B cell (primary cell): Measurements from ENCODE around the gene LRRC73. TPM values are rescaled to one million over a fixed set of nuclear protein-coding genes. Genes with fewer than 3 reads are reported as not detected.

Experiments
- ATAC-seq: fragments of 200-7000 bp; cut with Tn5 transposase; one replicate; pipeline ENCODE4 v1.10.0; 2021; ENCODE audit warnings: low read depth, mild to moderate bottlenecking, moderate number of reproducible peaks, moderate library complexity
- CTCF ChIA-PET: fragments of 350-600 bp; sonication (Branson Sonifier 250); formaldehyde crosslinking; loops from one replicate; lab custom pipeline; 2021; ENCODE audit warnings: antibody characterized with exemption, inconsistent platforms; lab: Charles Lee
- POLR2A ChIA-PET: fragments of 350-600 bp; sonication (Branson Sonifier 250); formaldehyde crosslinking; loops from one replicate; lab custom pipeline; 2021; ENCODE audit warnings: antibody characterized with exemption; lab: Charles Lee
- DNase-seq: peaks from one replicate; pipeline ENCODE4 v3.0.0; 2013
- H2AFZ ChIP-seq: 2 replicates; pipeline ENCODE4 v1.6.1; 2012; ENCODE audit warnings: mild to moderate bottlenecking, low read depth, low read length; ENCODE audit not compliant: insufficient read depth, poor library complexity, severe bottlenecking
- H3K27ac ChIP-seq, 2 donors: 1 replicate in 1 of 2; 2 replicates in 1 of 2; pipeline ENCODE4 v1.5.1; 2012 to 2013; ENCODE audit warnings: low read length in 2 of 2, mild to moderate bottlenecking in 2 of 2, moderate library complexity in 1 of 2
- H3K27me3 ChIP-seq, 4 experiments: fragments of 200-600 bp in 1 of 4; sonication (generic) in 1 of 4; replicated peaks in 1 of 4; 1 replicate in 2 of 4; 2 replicates in 2 of 4; pipeline versions ENCODE4 v1.6.1 to v1.7.0; 2013 to 2016; ENCODE audit warnings: low read length in 3 of 4, mild to moderate bottlenecking in 2 of 4, mixed read lengths in 1 of 4, moderate library complexity in 1 of 4; ENCODE audit not compliant: insufficient read depth in 4 of 4, control insufficient read depth in 3 of 4; ENCODE audit errors: control extremely low read depth in 1 of 4
- H3K36me3 ChIP-seq, 2 experiments: replicated peaks in 1 of 2; 1 replicate in 1 of 2; 2 replicates in 1 of 2; pipeline versions ENCODE4 v1.6.1 to v1.7.1; 2013; ENCODE audit warnings: low read length in 1 of 2; ENCODE audit not compliant: insufficient read depth in 2 of 2, control insufficient read depth in 1 of 2; ENCODE audit errors: control extremely low read depth in 1 of 2, extremely low read depth in 1 of 2
- H3K4me1 ChIP-seq, 2 donors: fragments of 200-600 bp in 1 of 2; sonication (generic) in 1 of 2; 1 replicate in 1 of 2; 2 replicates in 1 of 2; pipeline versions ENCODE4 v1.5.1 to v1.6.1; 2013 to 2017; ENCODE audit warnings: low read length in 2 of 2; ENCODE audit not compliant: control insufficient read depth in 2 of 2, insufficient read depth in 2 of 2
- H3K4me2 ChIP-seq: replicated peaks from 2 replicates; pipeline ENCODE3; 2012; ENCODE audit warnings: mild to moderate bottlenecking, low read depth, low read length; ENCODE audit not compliant: poor library complexity, severe bottlenecking
- H3K4me3 ChIP-seq, 5 experiments: fragments of 200-600 bp in 1 of 5; sonication (generic) in 1 of 5; 1 replicate in 3 of 5; 2 replicates in 2 of 5; pipeline versions ENCODE4 v1.5.1 to v1.7.0; 2011 to 2016; ENCODE audit warnings: low read length in 4 of 5, mild to moderate bottlenecking in 4 of 5, low read depth in 2 of 5, control low read depth in 1 of 5, moderate library complexity in 1 of 5; ENCODE audit not compliant: insufficient read depth in 1 of 5; ENCODE audit errors: control extremely low read depth in 1 of 5, extremely low read depth in 1 of 5
- H3K79me2 ChIP-seq: fragments of 200-600 bp; sonication (generic); one replicate; pipeline ENCODE4 v1.6.0; 2016; ENCODE audit warnings: low read length; ENCODE audit not compliant: control insufficient read depth, insufficient read depth
- H3K9ac ChIP-seq: fragments of 200-600 bp; sonication (generic); 2 replicates; pipeline ENCODE4 v1.6.1; 2017; ENCODE audit warnings: mild to moderate bottlenecking, low read length, moderate library complexity
- H3K9me3 ChIP-seq, 3 donors: one replicate each; pipeline versions ENCODE4 v1.6.1 to v1.7.1; 2013; ENCODE audit warnings: low read length in 2 of 3; ENCODE audit not compliant: control insufficient read depth in 2 of 3, insufficient read depth in 1 of 3; ENCODE audit errors: control extremely low read depth in 1 of 3
- H4K20me1 ChIP-seq: 2 replicates; pipeline ENCODE4 v1.6.0; 2012; ENCODE audit warnings: mild to moderate bottlenecking, low read length; ENCODE audit not compliant: insufficient read depth, control insufficient read depth, poor library complexity, severe bottlenecking
- H3K27ac Mint-ChIP-seq: one replicate; pipeline ENCODE4 v1.8.0; 2021; ENCODE audit warnings: mixed read lengths
- H3K27me3 Mint-ChIP-seq: one replicate; pipeline ENCODE4 v1.8.0; 2021; ENCODE audit warnings: mixed read lengths
- H3K4me1 Mint-ChIP-seq: one replicate; pipeline ENCODE4 v1.8.0; 2021; ENCODE audit warnings: mixed read lengths
- H3K4me3 Mint-ChIP-seq: one replicate; pipeline ENCODE4 v1.8.0; 2021; ENCODE audit warnings: mixed read lengths
- H3K9me3 Mint-ChIP-seq: one replicate; pipeline ENCODE4 v1.8.0; 2022; ENCODE audit warnings: mixed read lengths; ENCODE audit not compliant: insufficient read depth
- EZH2 ChIP-seq: IDR thresholded peaks from 2 replicates; pipeline ENCODE4 v1.6.1; 2012; ENCODE audit warnings: borderline replicate concordance, low read depth, mild to moderate bottlenecking, moderate library complexity, low read length; ENCODE audit not compliant: insufficient read depth, poor library complexity, severe bottlenecking
- WGBS: methylation state at CpG from one replicate; pipeline ENCODE4 v1.1.5; 2013; ENCODE audit warnings: missing lambda C conversion rate; ENCODE audit not compliant: insufficient coverage; 5-methylcytosine and 5-hydroxymethylcytosine counted together
- intact Hi-C: fragments of 100-400 bp; cut with micrococcal nuclease; formaldehyde crosslinking; loops from one replicate; pipeline ENCODE4 v1.10.0; 2022
- polyA plus RNA-seq: library from polyadenylated mRNA; depleted of rRNA; stranded (reverse); fragments of >200 nt; gene quantifications from 2 replicates; pipeline ENCODE4 v1.2.3, GENCODE V29; 2012
- total RNA-seq, 2 donors: library from RNA; stranded (reverse); fragments of 120-200 nt in 1 of 2; gene quantifications; 1 replicate in 1 of 2; 2 replicates in 1 of 2; pipeline versions ENCODE4 v1.2.3 to v1.2.4, GENCODE V29; 2013 to 2022
- TF ChIP-seq, protein P1 (sequence below): fragments of 200-600 bp; IDR thresholded peaks from one replicate; pipeline ENCODE4 v1.8.0; 2022; ENCODE audit warnings: antibody characterized with exemption, mild to moderate bottlenecking

LRRC73 gene
- total and polyA plus RNA-seq, 2 donors (not counting 1 experiment from before 2014, with no cell fraction given): 0.06 to 0.99 TPM

DNA sequence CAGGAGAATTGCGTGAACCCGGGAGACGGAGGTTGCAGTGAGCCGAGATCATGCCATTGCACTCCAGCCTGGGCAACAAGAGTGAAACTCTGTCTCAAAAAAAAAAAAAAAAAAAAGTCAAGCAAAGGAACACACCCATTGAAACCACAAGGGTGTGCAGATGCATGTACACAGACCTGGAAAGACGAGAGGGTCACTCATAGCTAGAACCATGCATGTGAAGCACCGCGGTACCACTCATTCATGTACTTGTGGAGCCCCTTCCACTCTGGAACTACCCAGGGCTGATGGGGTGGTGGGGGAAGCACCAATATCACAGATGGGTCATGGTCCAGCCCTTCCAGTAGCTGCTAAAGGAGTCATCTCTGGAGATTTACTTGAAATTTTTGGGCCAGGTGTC, 40.2 kb downstream of the LRRC73 start:
- Mint-ChIP-seq H3K4me1 (no peaks in the 10 kb centered on the region), H3K27me3 (peaks cover 36% of the 10 kb centered on the region), H3K9me3 (no peaks in the 10 kb centered on the region), H3K4me3 (no peak overlapping the region), H3K27ac (no peak overlapping the region)
- H3K9ac ChIP-seq: no peak overlapping the region
- no peaks in the 10 kb centered on the region for H4K20me1 ChIP-seq
- DNase-seq (no peak), ATAC-seq (no peak)
- peaks cover 0 to 34% (median 6%) of the 10 kb centered on the region in 4 experiments for H3K27me3 ChIP-seq
- POLR2A ChIA-PET: interaction anchor here (0.6 to 0.7 kb wide), 2 partner anchors 15 to 519 kb away, joined by 4 to 5 read pairs; partner anchors contain the start of gene DLK2
- no peaks in the 10 kb centered on the region for H3K9me3 ChIP-seq
- CTCF ChIA-PET: interaction anchor here (1.0 kb wide), 1 partner anchor 14 kb away, joined by 3 read pairs; no protein-coding TSS in a partner anchor
- no peaks in the 10 kb centered on the region for H3K36me3 ChIP-seq
- H3K4me1 ChIP-seq: no peaks in the 10 kb centered on the region
- WGBS: 85% methylated on average over 5 of the region's 7 CpGs
- no peak overlapping the region for H3K27ac ChIP-seq
- no peak overlapping the region for H3K4me3 ChIP-seq
- TF ChIP-seq EZH2: no peak
- TF ChIP-seq, protein P1, sequence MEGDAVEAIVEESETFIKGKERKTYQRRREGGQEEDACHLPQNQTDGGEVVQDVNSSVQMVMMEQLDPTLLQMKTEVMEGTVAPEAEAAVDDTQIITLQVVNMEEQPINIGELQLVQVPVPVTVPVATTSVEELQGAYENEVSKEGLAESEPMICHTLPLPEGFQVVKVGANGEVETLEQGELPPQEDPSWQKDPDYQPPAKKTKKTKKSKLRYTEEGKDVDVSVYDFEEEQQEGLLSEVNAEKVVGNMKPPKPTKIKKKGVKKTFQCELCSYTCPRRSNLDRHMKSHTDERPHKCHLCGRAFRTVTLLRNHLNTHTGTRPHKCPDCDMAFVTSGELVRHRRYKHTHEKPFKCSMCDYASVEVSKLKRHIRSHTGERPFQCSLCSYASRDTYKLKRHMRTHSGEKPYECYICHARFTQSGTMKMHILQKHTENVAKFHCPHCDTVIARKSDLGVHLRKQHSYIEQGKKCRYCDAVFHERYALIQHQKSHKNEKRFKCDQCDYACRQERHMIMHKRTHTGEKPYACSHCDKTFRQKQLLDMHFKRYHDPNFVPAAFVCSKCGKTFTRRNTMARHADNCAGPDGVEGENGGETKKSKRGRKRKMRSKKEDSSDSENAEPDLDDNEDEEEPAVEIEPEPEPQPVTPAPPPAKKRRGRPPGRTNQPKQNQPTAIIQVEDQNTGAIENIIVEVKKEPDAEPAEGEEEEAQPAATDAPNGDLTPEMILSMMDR: no peak
- no peak overlapping the region for H2AFZ ChIP-seq
- no peaks in the 10 kb centered on the region for H3K79me2 ChIP-seq
- intact Hi-C loops: no loop called here
- H3K4me2 ChIP-seq: no peak overlapping the region

DNA sequence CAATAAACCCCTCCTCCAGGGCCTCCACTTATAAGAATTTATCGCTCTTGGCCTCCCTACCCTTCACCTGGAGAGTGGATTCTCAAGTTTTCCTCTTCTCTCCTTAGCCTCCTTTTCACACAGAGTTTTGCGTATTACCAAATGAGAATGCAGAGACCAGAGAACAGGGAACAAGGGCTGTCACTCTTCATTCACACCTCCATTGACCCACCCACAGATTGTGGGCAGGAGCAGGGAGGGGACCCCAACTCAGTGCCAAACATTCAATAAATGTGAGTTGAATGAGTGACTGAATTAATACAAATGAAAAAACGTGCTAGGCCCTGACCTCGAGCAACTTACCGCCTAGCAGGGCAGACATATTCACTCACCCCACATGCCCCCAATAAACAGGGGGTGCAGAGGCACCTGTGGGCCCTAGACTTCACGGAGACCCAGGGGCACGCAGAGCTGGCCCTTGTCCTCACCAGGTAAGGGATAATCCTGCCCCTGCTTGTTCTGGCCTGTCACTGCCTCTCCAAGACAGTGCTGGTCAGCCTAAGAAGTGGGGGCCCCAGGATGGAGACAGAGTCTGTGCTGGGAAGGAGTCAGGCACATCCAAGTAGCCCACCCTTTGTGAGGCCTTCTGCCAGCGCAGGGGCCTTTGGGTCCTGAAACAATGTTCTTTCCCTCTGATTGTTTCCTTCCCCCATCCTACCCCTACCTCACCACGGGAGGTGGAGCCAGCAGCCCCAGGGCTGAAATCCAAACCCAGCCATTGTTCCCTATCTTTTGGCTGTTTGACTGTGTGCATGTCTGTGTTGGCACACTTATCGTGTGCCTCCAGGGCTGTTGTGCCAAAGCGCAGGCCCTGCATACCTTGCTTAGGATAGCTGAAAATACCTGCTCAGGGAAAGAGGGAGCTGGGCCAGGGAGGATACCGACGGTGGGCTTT, 41.1 kb downstream of the LRRC73 start:
- H3K9ac ChIP-seq: no peak overlapping the region

More for the DNA sequence above, 41.1 kb downstream of the LRRC73 start:
- Histone ChIP-seq H3K36me3 (no peaks in the 10 kb centered on the region), H3K4me2 (no peak overlapping the region), H4K20me1 (no peaks in the 10 kb centered on the region), H2AFZ (no peak overlapping the region), H3K27me3 (peaks cover 0 to 34% (median 6%) of the 10 kb centered on the region in 4 experiments), H3K4me3 (no peak overlapping the region), H3K27ac (no peak overlapping the region), H3K9me3 (no peaks in the 10 kb centered on the region), H3K4me1 (no peaks in the 10 kb centered on the region), H3K79me2 (no peaks in the 10 kb centered on the region)
- DNase-seq: no peak
- H3K9me3 Mint-ChIP-seq: no peaks in the 10 kb centered on the region
- ChIA-PET POLR2A (interaction anchor here (0.6 kb wide), 1 partner anchor 518 kb away, joined by 5 read pairs; no protein-coding TSS in a partner anchor), CTCF (interaction anchor here (1.0 kb wide), 1 partner anchor 14 kb away, joined by 3 read pairs; no protein-coding TSS in a partner anchor)
- intact Hi-C loops: no loop called here
- H3K27ac Mint-ChIP-seq: no peak overlapping the region
- 94% methylated on average over 7 of the region's 13 CpGs for WGBS
- H3K4me1 Mint-ChIP-seq: no peaks in the 10 kb centered on the region
- peaks cover 36% of the 10 kb centered on the region for H3K27me3 Mint-ChIP-seq
- ATAC-seq: no peak
- TF ChIP-seq EZH2: no peak
- TF ChIP-seq, protein P1: no peak
- no peak overlapping the region for H3K4me3 Mint-ChIP-seq
